GM19463 (cell line): Measurements from ENCODE around the gene AP3S1.

Source experiments
- ATAC-seq: cut with Tn5 transposase; IDR thresholded peaks from one replicate; pipeline ENCODE4 v1.9.1; 2021; ENCODE audit warnings: mild to moderate bottlenecking, moderate library complexity; ENCODE audit not compliant: unreplicated experiment

AP3S1 gene

DNA sequence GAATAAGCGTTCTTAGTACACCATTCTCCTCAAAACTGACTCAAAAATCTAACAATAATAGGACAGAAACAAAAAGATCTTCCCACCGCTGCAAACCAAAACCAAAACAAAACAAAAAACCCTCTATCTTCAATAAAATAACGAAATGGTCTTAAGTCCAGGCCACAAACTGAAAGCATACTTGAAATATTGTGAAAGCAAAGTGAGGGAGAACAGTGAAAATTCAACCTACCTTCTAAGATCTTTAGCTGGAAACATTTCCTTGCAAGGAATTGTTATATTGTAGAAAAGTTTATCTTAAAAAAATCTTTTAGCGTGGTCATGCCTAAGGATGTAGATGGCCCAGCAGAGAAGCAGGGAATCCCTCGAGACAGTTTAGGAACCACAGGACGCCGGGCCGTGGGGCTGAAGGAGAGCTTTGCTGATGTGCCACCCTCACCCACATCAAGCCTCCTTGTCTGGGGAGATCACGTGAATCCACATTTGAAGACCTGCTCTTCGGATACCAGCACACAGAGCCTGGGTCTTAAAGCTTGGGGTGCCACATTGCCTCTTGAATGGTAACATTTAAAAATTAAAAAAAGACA, 92.7 kb downstream of the AP3S1 start:
- no peak for ATAC-seq

DNA sequence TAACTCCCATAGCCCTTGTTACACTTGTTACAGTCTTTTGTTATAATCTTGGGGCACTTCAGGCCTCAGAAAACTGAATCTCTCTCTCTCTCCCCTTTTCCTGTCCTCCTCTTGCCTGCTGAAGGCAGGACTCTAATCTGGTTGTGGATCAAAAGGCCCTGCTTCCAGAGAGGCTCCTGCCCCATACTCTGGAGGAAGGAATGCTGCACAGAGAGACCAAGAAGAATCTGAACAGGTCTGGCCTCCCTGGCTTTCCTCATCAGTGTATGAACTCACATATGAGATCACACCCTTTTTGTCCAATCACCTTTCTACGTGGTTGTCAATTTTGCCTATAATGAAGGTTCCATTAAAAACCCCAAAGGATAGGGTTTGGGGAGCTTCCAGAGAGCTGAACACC, 94.3 kb downstream of the AP3S1 start:
- ATAC-seq = no peak

DNA sequence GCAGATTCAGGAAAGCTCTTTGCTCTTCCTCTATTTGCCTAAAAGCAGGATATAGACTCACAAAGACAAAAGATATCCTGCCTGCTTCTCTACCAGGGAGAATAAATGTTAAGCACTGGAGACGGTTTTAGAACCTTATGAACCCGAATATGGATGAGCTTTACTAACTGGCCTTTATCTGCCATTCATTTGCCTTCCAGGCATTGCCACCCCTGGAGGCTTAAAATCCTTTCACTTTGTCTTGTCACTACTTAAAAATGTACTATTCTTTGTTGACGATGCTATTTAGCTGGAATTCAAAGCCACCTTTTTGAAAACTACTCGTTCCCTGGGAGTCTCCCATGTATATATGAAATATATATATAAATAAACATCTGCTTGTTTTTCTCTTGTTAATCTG, 97.3 kb downstream of the AP3S1 start:
- ATAC-seq = no peak

DNA sequence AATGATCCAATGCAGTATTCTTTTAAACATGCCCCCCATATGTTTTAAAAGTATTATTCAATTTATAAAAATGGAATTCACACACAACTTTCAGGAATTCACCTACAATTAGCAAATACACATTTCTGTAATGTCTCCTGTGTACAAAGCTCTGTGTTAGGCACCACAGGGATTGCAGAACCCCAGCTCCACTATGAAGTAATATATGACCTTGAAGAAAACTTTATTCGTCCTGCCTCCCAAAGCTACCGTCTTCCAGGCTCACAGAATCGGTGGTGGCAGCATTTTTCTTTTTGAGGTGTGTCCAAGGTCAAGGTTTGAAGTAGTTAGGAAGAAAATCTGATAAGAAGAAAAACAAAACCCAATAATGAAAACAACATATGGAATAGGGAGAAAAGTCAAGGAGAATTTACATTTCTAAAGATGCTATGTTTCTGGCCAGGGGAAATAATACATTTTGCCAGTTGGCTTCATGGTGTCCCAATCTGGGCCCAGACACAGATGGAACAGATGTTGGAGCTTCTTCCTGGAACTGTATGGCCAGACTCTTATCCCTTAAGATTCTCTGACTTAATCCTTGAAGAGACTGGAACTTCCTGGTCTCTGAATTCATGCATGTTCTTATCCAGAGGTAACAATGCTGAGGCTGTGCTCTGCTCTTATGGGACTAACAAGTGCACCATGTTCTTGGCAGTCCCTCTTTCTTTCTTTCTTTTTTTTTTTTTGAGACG, 98.5 kb downstream of the AP3S1 start:
- no peak for ATAC-seq

DNA sequence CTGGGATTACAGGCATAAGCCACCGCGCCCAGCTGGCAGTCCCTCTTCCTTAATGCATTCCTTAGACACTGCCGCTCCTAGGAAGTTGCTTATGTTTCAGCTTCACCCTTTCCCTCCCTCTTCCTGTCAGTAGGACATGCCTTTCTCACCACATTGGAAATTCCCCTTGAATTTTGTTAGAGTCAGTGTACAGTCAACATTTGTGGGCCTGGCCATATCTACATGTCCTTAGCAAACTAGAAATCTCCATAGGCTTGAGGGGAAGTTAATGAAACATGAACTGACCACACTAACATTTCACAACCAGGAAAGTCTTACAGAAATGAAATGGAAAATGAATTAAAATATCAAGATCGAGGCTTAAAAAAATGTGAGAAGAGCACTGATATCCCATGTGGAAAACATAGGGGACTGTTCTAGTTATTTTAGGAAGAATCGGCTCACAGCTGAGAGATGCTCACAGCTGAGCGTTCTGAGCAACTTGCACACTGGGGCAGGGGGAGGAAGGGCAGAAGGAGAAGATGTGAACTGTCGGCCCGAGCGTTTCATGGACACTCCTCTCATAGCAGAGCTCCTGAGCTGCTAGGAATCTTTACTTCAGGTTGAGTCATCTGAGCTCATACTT, 99.4 kb downstream of the AP3S1 start:
- no peak for ATAC-seq

DNA sequence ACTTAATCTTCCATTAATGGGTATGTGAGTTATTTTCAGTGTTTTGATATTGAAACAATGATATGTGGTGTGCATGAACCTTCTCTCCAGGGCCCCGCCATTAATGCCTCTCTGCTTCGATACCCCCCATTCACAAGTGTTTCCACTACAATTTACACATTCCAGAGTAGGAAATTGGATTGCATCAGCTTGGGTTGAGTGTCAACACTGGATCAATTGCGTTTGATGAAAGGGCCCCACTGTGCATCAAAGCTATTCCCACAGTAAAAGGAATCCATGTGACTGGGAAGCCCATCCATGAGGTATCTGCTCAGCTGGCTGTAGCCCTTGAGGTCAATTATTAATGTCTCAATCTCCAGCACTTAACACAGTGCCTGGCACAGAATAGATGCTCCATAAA, 102.8 kb downstream of the AP3S1 start:
- ATAC-seq = no peak

DNA sequence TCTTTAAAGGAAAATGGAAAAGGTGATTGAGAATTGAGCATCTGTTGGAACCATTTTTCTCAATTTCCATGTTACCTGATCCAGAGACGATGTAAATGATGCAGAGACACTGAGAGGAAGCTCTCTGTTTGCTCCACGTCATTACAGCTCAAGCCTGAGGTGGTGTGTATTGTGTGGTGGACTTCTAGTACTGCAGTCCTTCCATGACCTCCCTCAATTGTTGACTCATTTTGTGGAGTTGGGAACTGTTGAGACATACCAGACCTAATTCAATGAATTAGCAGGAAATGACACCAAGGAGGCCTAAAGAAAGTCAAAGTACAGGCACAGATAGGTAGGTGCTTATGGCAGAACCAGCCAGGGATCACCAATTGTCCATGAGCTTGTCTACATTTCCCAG, 104.9 kb downstream of the AP3S1 start:
- no peak for ATAC-seq

DNA sequence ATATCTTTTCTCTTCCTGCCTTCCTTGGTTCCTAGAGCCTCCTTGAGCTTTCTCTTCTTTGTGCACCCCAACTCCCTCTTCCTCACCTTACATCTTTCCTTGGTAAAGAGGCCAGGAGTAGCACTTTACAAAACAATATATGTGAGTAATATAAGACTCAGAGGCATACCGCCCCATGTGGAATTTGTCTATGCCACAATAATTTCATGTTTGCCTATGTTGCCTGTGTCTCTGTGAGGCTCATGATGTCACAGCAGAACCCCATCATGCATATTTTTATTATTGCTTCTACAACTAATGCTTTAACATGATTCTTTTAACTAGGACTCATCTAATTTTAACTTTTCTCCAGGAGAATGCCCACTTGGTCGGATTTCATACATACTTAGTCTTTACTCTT, 105.5 kb downstream of the AP3S1 start:
- ATAC-seq = no peak

DNA sequence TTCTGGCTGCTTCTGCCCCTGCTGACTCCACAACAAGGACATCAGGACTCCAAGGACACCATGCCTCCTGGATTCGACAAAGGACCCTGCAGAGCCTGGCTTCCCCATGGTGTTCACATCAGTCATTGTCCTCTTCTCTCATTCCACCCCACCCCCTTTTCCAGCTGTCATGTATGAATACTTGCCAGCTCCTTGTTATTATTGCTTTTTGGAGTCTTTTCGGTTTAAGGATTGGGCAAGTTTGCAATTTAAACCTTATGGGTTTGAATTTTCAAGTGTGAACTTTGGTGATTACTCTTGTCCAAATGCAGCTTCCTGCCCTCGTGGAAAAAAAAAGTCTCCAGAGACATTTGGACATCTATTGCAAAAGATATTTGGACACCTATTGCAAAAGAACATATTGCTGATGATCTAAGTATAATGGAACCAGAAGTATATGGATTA, 106.4 kb downstream of the AP3S1 start:
- no peak for ATAC-seq

DNA sequence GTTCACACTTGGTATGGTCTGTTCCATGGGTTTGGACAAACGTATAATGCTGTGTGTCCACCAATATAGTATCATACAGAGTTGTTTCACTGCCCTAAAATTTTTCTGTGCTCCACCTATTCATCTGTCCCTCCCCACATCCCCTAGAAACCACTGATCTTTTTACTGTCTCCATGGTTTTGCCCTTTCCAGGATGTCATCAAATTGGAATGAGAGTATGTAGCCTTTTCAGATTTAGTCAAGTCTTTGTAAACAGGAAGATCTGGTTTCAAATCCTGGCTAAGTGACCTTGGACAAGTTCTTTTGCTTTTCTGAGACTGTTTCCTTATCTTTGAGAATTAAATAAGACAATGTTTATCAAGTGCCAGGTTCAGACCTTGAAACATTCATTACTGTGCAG, 107.4 kb downstream of the AP3S1 start:
- no peak for ATAC-seq

DNA sequence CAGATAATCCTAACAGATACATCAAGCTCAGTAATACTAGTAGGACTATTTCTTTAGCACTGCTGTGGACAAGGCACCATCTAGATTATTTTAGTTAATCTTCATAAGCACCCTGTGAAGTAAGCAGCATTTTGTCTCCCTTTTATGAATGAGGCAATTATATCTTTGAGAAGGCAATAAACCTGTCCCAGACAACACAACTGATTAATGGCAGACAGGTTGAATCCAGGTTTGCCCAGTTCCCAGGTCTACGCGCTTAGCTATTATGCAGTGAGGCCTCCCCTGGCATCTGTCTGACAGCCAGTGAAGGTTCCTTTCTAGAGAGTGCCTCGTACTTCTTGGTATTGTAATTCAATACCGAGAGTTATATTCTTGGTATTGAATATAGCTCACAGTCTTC, 110.9 kb downstream of the AP3S1 start:
- no peak for ATAC-seq

DNA sequence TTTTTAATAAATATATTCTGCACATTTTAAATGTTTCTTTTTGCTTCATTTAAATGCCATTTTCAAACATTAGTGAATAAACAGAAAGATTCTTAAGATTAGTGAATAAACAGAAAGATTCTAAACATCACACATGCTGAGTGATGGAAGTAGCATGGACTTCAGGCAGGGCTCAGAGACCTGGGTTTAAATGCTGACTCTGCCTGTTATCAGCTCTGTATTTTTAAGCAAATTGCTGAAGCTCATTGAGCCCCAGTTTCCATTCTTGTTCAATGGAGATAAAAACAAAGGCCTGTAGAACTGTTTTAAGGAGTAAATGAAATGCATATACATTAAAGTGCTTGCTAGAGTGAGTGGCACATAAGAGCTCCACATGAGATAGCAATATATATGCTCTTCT, 112.4 kb downstream of the AP3S1 start:
- ATAC-seq = no peak

DNA sequence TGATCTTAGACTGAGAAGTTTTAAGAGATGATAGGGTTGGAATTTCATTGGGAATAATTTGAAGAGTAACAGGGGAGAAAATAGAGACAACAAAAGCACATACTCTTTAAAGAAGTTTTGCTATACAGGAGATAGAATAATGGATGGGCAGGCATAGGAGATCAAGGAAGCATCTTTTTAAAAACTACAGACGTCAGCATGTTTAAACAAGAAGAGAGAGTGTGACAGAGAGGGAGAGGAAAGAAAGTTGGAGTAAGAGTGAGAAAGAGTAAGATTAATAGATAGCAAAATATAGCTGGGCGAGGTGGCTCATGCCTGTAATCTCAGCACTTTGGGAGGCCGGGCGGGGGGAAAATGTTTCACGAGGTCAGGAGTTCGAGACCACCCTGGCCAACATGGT, 115.2 kb downstream of the AP3S1 start:
- no peak for ATAC-seq

DNA sequence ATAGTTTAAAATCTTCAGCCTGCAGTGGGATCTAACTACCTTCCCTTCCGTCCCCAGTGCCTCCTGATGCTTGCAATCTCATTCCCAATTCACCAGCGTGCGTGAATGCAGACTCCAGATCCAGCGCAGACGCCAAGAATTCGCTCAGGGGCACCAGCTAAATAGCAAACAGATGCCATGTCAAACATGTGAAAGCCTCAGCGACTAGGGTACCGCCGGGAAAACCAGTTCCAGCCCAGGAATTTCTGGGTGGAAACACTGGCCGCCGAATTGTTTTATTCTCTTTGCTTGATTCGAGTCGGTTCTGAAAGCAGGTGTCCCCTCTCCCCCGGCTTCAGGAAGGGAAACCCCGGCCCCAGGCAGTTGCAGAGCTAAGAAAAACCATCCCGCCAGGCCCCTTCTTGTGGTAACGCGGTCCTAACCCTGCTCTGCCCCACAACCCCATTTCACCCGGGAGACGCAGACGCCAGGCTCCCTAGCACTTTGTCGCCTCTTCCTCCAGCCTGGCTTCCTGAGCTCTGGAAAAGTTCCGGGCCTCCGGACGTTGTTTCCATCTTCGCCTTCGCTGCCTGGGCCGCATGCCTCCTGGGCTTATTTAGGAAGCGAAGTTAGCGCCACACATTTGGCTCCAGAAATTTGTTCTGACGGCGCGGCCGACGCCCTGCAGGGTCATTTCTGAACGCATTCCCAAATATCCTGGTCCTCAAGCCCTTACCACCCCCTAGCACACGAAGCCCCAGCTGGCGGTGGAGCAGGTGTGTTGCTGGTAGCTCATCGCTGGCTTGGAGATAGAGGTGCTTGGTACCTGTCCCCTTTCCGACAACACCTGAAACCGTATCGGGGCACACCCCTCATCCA, 119.9 kb downstream of the AP3S1 start:
- ATAC-seq = no peak

DNA sequence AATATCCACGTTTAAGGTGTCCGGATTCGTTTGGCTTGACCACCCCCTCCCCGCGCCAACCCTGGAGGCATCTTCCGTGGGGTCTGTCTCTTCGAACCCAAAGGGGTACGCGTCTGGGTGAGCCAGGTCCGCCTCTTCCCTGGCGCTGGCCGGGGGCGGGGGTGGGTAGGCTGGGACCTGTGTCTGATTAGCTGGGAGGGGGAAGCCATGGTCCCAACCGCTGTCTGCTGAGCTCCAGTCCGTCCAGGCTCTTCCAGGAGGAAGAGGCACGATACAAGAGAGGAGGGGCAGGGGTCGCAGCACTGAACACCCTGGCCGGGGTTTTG, 120.5 kb downstream of the AP3S1 start, which contains the start of gene LVRN:
LVRN (plus strand) TSS at position 237 of the 326 bp plus-strand sequence. CDS start 143 bp downstream, outside the sequence.
- no peak for ATAC-seq

DNA sequence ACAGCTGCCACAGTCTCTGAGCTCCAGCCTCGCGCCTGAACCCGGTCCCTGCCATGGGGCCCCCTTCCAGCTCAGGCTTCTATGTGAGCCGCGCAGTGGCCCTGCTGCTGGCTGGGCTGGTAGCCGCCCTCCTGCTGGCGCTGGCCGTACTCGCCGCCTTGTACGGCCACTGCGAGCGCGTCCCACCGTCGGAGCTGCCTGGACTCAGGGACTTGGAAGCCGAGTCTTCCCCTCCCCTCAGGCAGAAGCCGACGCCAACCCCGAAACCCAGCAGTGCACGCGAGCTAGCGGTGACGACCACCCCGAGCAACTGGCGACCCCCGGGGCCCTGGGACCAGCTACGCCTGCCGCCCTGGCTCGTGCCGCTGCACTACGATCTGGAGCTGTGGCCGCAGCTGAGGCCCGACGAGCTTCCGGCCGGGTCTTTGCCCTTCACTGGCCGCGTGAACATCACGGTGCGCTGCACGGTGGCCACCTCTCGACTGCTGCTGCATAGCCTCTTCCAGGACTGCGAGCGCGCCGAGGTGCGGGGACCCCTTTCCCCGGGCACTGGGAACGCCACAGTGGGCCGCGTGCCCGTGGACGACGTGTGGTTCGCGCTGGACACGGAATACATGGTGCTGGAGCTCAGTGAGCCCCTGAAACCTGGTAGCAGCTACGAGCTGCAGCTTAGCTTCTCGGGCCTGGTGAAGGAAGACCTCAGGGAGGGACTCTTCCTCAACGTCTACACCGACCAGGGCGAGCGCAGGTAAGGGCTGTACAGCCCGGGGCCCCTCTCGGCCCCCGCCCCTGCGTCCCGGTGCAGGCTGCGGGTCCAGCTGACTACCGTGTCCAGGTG, 121.0 kb downstream of the AP3S1 start:
- peak; percentile 60 for ATAC-seq

DNA sequence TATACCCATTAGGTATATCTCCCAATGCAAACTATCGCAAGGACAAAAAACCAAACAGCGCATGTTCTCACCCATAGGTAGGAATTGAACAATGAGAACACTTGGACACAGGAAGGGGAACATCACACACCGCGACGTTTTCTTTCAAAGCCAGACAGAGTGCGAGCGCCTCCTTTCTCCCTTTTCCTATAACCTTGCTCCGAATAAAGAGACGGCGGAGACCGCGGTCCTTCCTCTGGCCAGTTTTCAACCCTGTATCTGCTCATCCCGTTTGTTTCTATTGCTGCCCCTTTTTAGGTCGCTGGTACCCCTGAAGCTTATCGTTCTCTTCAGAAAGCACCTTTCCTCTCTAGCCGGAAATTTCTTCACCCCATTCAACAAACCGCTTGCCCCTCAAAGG, 121.8 kb downstream of the AP3S1 start:
- no peak for ATAC-seq
